Putamen (tissue), 1 donor: ENCODE measurements around the gene WNT2.
"Not testable (repeated sequence)": the region's sequence is repeated elsewhere in the genome, so short reads cannot be mapped to it uniquely, and the experiment has no call there.

Experiments used
- DNase-seq: peaks from one replicate; pipeline ENCODE4 v3.0.0-alpha.2; 2016; ENCODE audit warnings: low spot score

Gene WNT2

GRCh38 chr7:117302396-117302795, 20.5 kb downstream of the WNT2 start:
- no peak for DNase-seq

DNA sequence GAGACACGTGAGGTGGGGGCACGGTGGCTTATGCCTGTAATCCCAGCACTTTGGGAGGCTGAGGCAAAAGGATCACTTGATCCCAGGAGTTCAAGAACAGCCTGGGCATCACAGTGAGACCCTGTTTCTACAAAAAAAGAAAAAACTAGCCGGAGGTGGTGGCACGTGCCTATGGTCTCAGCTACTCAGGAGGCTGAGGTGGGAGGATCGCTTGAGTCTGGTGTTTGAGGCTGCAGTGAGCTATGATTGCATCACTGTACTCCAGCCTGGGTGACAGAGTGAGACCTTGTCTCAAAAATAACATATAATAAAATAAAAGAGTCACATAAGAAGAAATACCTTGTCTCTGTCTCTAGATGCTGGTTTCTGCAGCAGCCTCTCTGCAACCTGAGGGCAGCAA, 22.4 kb downstream of the WNT2 start:
- DNase-seq, result not testable (repeated sequence)

DNA sequence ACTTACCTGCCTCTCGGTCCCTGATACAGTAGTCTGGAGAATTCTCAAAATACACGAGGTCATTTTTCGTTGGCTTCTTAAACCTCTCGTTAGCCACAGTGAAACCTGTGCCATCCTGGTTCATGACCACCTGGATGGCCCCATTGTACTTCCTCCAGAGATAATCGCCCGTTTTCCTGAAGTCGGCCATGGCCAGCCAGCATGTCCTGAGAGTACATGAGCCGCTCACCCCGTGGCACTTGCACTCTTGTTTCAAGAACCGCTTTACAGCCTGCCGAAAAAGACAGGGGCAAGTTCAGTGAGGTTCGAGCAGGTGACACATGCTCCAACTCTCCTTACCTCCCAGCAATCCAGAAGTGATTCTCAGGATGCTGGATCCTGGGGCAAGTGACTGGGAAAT, 25.3 kb downstream of the WNT2 start:
- DNase-seq, result no peak

DNA sequence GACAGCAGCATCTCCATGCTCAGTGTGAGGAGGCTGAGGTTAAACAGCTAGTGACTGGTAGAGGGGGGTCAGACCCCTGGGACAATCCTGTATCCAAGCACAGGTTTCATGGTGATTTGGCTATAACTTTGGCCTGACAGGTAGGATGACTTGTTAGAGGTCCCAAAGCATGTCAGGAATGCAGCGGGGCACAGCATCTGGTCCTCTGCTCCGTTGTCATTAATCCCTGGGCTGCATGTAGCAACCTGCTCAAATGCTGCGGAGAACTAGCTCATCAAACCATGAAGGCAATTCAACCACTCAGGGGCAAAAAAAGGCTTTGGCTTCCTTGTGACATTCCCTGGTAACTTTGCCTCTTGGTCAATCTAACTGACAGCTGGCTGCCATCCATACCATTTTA, 26.8 kb downstream of the WNT2 start:
- no peak for DNase-seq

- DNase-seq, result no peak
Observed at GRCh38 chr7:117285826-117286225, 37.0 kb downstream of the WNT2 start.

- no peak for DNase-seq
Observed at GRCh38 chr7:117284692-117285091, 38.2 kb downstream of the WNT2 start.

GRCh38 chr7:117283779-117284178, 39.1 kb downstream of the WNT2 start:
- DNase-seq, result no peak

GRCh38 chr7:117283371-117283770, 39.5 kb downstream of the WNT2 start:
- no peak for DNase-seq

- DNase-seq, result no peak
Observed at GRCh38 chr7:117282239-117282812, 40.5 kb downstream of the WNT2 start.

DNA sequence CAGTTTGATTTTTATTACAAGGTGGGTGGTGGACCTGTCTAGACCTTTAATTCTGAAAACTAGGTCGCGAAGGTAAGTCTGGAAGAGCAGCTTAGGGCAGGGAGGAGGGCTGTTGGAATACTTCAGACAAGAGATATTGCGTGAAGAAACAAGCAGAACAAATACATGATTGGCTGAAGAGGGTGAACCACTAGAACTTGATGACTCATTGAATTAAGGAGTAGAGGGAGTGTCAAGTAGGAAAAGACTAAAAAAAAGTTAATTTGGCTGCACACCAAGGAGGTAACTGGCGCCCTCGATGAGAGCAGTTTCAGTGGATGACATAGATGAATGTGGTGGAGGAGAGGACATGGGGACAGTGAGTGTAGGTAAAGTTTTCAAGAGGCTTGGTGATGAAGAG, 41.3 kb downstream of the WNT2 start:
- no peak for DNase-seq

- DNase-seq, result no peak
Observed at GRCh38 chr7:117279931-117280557, 42.8 kb downstream of the WNT2 start.

- DNase-seq, result no peak
Observed at GRCh38 chr7:117279203-117279602, 43.7 kb downstream of the WNT2 start.

GRCh38 chr7:117278040-117278439, 44.8 kb downstream of the WNT2 start:
- no peak for DNase-seq

DNA sequence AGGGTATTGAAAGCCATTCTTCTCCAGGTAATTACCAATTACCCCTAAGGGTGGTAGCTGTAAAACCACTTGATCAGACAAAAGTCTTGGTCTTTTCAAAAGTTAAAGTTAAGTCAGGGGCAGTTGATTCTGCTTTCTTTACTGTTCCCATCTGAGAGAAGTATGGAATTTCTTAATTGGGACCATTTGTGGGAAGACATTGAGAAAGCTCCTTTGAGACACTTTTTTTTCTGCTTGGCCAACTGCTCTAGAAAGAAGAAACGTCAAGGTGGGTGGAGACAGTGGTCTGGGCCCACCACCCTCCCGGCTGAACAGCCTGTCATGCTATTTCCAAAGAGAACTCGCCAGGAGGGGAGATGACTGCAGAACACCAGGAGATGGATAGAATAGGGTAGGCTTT, 45.3 kb downstream of the WNT2 start:
- no peak for DNase-seq

- no peak for DNase-seq
Observed at GRCh38 chr7:117274951-117275350, 47.9 kb downstream of the WNT2 start.

GRCh38 chr7:117273814-117274225, 49.0 kb downstream of the WNT2 start:
- DNase-seq, result no peak

DNA sequence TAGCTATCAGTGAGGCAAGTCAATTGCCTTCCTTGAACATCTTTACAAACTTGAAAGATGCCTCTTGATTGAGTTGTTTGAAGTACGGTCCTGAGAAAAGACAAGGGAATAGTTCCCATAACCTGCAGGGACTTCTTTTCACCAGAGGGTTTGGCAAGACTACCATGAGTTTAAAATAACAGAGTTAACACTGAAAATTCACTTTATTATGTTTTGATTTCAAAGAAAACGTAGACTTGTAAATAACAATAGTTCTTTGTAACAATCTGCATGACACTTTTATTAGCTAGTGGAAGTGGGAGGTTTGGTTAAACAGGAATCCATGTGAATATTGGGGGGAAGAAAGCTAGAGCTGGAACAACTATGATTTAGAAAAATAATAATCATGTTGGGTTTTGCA, 49.5 kb downstream of the WNT2 start:
- no peak for DNase-seq

DNA sequence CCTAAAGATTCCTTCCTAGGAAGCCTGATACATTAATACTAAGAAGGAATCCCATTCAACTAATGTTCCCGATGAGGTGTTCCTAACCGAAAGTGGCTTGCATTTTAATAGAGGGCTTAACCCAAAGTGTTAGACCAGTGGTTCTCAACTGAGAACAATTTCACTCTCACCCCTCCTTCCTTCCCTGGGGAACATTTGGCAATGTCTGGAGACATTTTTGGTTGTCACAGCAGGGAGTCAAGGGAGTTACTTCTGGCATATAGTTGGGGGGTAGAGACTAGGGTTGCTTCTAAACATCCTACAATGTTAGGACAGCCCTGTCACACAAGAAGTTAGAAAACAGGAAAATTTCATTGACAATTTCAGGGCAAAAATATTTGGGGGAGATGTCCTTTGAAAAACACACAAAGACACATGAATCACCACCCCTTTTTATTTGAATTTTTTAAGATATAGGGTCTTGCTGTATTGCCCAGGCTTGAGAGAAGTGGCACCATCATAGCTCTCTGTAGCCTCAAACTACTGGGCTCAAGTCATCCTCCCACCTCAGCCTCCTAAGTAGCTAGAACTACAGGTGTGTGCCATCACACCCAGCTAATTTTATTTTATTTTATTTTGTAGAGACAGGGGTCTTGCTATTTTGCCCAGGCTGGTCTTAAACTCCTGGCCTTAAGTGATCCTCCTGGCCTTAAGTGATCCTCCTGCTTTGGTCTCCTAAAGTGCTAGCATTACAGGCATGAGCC, 50.7 kb downstream of the WNT2 start:
- no peak for DNase-seq

- DNase-seq, result no peak
Observed at GRCh38 chr7:117271566-117271965, 51.3 kb downstream of the WNT2 start.

DNA sequence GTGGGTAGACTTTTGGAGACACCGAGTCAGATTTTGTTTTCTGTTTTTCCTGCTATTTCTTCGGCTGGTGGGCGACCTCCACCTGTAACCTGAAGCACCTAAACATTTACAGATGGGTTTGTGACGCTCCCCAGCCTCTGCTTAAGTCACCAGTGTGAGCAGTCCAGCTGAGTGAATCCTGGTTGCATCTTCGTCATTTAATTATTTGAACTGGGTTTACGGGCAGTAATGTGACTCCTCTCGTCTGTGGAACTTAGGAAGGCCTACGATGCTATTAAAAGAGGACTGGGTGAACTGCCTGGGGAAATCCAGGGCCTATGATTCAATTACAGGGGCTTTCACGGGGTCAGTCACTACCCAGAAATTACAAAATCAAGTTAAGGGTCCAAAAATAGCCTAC, 52.5 kb downstream of the WNT2 start:
- DNase-seq, result no peak

DNA sequence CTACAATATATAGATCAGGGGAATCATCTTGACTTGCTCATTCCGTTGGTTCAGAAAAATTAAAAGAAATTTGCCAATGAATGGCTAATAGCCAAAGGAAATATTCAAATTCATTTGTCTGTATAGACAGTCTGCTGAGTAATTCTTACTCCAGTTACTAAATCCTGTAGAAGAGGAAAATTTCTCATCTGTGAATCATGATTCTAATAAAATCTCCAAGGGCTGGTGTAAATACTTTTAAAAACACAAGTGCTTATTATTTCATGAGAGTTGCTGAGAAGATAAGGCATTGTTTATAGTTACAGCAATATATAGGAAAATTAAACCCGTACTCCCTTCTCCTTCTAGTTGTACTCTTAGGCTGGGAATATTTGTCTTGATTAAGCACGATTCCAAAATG, 53.0 kb downstream of the WNT2 start:
- DNase-seq, result no peak

GRCh38 chr7:117269417-117269816, 53.4 kb downstream of the WNT2 start:
- DNase-seq, result no peak

DNA sequence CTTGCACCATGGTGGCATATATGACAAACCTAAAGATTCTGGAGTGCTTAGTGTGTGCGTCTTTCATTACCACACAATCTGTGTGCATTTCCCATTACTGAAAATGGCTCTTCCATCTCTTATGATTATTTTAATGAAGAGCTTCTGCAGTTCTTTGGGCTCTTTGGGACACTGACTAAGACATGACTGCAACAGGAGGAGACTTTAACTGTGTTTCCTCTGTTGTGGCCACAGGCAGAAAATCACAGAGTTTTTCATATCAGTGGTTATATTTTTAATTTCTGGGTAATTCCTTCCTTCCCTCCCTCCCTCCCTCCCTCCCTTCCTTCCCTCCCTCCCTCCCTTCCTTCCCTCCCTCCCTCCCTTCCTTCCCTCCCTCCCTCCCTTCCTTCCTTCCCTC, 58.1 kb downstream of the WNT2 start:
- DNase-seq, result no peak

- no peak for DNase-seq
Observed at GRCh38 chr7:117262546-117262945, 60.3 kb downstream of the WNT2 start.
